ENCODE measurements around the gene SPESP1. TPM values are rescaled to one million over a fixed set of nuclear protein-coding genes. Genes with fewer than 3 reads are reported as not detected.

Gene SPESP1
- total and polyA plus RNA-seq, 2 donors (not counting 1 experiment from before 2014, with no cell fraction given): 0.13 to 1.1 TPM

DNA sequence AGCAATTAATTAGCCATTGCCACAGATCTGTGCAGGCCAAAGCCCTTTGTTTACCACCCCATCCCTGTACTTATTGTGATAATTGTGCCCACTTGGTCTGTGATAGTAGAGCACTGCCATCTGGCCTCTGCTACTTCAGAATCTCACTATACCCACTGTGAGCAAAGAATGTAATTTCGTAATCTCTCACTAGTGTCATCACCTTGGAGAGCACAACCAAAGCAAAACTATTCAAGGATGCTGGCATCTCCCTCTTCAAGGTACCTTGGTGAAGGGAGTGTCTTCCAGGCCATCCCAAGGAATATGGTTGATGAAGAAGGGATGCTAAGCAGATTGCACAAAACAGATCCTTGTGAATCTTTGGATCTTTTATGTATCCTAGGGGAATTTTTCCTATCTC lies 49.5 kb downstream of the SPESP1 start:
- Histone ChIP-seq H2AFZ (ENCODE audit: insufficient read depth, low read depth, low read length, poor library complexity, severe bottlenecking) (no peak overlapping the region), H4K20me1 (ENCODE audit: control insufficient read depth, insufficient read depth, low read length, poor library complexity, severe bottlenecking) (no peaks in the 10 kb centered on the region), H3K9ac (ENCODE audit: low read length) (no peak overlapping the region), H3K27ac (ENCODE audit: low read length in 2 of 2) (no peak overlapping the region), H3K36me3 (replicated peaks in 1 of 2; ENCODE audit: control extremely low read depth in 1 of 2, control insufficient read depth in 1 of 2, extremely low read depth in 1 of 2, insufficient read depth in 2 of 2, low read length in 1 of 2) (no peaks in the 10 kb centered on the region), H3K27me3 (replicated peaks in 1 of 4; ENCODE audit: control extremely low read depth in 1 of 4, control insufficient read depth in 3 of 4, insufficient read depth in 4 of 4, low read length in 3 of 4) (peaks cover 0 to 5% (median 0%) of the 10 kb centered on the region in 4 experiments), H3K4me3 (ENCODE audit: control extremely low read depth in 1 of 5, extremely low read depth in 1 of 5, insufficient read depth in 1 of 5, low read depth in 2 of 5, low read length in 4 of 5) (no peak overlapping the region), H3K4me1 (ENCODE audit: control insufficient read depth in 2 of 2, insufficient read depth in 2 of 2, low read length in 2 of 2) (no peaks in the 10 kb centered on the region), H3K9me3 (ENCODE audit: control extremely low read depth in 1 of 3, control insufficient read depth in 2 of 3, insufficient read depth in 1 of 3, low read length in 2 of 3) (peaks cover 0 to 10% (median 0%) of the 10 kb centered on the region in 3 donors), H3K79me2 (ENCODE audit: control insufficient read depth, insufficient read depth, low read length) (no peaks in the 10 kb centered on the region), H3K4me2 (replicated peaks; ENCODE audit: low read depth, low read length, poor library complexity, severe bottlenecking) (no peak overlapping the region)
- Mint-ChIP-seq H3K27me3 (peaks cover 4% of the 10 kb centered on the region), H3K27ac (no peak overlapping the region), H3K4me3 (no peak overlapping the region), H3K9me3 (ENCODE audit: insufficient read depth) (peaks cover 9% of the 10 kb centered on the region), H3K4me1 (no peaks in the 10 kb centered on the region)
- intact Hi-C loops (cut with micrococcal nuclease): no loop called here
- no peak for DNase-seq
- ChIA-PET CTCF (no interaction called here), POLR2A (no interaction called here)
- WGBS (ENCODE audit: insufficient coverage): 100% methylated on average over 1 of the region's 1 CpG
- TF ChIP-seq, protein P1, sequence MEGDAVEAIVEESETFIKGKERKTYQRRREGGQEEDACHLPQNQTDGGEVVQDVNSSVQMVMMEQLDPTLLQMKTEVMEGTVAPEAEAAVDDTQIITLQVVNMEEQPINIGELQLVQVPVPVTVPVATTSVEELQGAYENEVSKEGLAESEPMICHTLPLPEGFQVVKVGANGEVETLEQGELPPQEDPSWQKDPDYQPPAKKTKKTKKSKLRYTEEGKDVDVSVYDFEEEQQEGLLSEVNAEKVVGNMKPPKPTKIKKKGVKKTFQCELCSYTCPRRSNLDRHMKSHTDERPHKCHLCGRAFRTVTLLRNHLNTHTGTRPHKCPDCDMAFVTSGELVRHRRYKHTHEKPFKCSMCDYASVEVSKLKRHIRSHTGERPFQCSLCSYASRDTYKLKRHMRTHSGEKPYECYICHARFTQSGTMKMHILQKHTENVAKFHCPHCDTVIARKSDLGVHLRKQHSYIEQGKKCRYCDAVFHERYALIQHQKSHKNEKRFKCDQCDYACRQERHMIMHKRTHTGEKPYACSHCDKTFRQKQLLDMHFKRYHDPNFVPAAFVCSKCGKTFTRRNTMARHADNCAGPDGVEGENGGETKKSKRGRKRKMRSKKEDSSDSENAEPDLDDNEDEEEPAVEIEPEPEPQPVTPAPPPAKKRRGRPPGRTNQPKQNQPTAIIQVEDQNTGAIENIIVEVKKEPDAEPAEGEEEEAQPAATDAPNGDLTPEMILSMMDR (IDR thresholded peaks at IDR 0.05): no peak
- TF ChIP-seq EZH2 (IDR thresholded peaks at IDR 0.05; ENCODE audit: borderline replicate concordance, insufficient read depth, low read depth, low read length, poor library complexity, severe bottlenecking): no peak
- no peak for ATAC-seq (ENCODE audit: low read depth)

DNA sequence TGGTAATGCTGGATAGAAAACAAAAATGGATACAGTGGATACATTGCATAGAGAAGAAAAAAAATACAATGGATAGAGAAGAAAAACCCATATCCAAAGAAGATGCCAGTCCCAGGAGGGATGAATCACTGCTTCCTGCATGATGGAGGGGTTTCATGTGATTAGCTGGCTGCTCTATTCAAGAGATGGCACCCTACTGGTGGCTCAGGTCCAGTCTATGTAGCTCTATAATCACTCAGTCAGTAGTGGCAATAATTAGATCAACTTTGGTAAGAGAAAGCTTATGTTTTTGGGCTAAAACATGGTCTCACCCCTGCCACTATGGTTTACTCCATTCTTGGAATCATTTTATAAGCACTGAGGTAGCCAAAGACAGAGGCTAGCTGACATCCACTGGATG lies 50.5 kb downstream of the SPESP1 start:
- H3K27ac Mint-ChIP-seq: no peak overlapping the region
- Histone ChIP-seq H3K36me3 (replicated peaks in 1 of 2; ENCODE audit: control extremely low read depth in 1 of 2, control insufficient read depth in 1 of 2, extremely low read depth in 1 of 2, insufficient read depth in 2 of 2, low read length in 1 of 2) (no peaks in the 10 kb centered on the region), H3K27ac (ENCODE audit: low read length in 2 of 2) (no peak overlapping the region), H3K9ac (ENCODE audit: low read length) (no peak overlapping the region), H3K4me2 (replicated peaks; ENCODE audit: low read depth, low read length, poor library complexity, severe bottlenecking) (no peak overlapping the region), H3K9me3 (ENCODE audit: control extremely low read depth in 1 of 3, control insufficient read depth in 2 of 3, insufficient read depth in 1 of 3, low read length in 2 of 3) (peaks cover 0 to 4% (median 0%) of the 10 kb centered on the region in 3 donors), H3K4me3 (ENCODE audit: control extremely low read depth in 1 of 5, extremely low read depth in 1 of 5, insufficient read depth in 1 of 5, low read depth in 2 of 5, low read length in 4 of 5) (no peak overlapping the region), H3K4me1 (ENCODE audit: control insufficient read depth in 2 of 2, insufficient read depth in 2 of 2, low read length in 2 of 2) (no peaks in the 10 kb centered on the region), H4K20me1 (ENCODE audit: control insufficient read depth, insufficient read depth, low read length, poor library complexity, severe bottlenecking) (no peaks in the 10 kb centered on the region), H3K79me2 (ENCODE audit: control insufficient read depth, insufficient read depth, low read length) (no peaks in the 10 kb centered on the region), H2AFZ (ENCODE audit: insufficient read depth, low read depth, low read length, poor library complexity, severe bottlenecking) (no peak overlapping the region), H3K27me3 (replicated peaks in 1 of 4; ENCODE audit: control extremely low read depth in 1 of 4, control insufficient read depth in 3 of 4, insufficient read depth in 4 of 4, low read length in 3 of 4) (peaks cover 0 to 5% (median 0%) of the 10 kb centered on the region in 4 experiments)
- H3K4me3 Mint-ChIP-seq: no peak overlapping the region
- no peak for DNase-seq
- peaks cover 3% of the 10 kb centered on the region for H3K27me3 Mint-ChIP-seq
- intact Hi-C loops (cut with micrococcal nuclease): no loop called here
- CTCF ChIA-PET: no interaction called here
- ATAC-seq (ENCODE audit: low read depth): no peak
- POLR2A ChIA-PET: no interaction called here
- no peaks in the 10 kb centered on the region for H3K4me1 Mint-ChIP-seq
- TF ChIP-seq, protein P1 (IDR thresholded peaks at IDR 0.05): no peak
- no peak for TF ChIP-seq EZH2 (IDR thresholded peaks at IDR 0.05; ENCODE audit: borderline replicate concordance, insufficient read depth, low read depth, low read length, poor library complexity, severe bottlenecking)
- H3K9me3 Mint-ChIP-seq (ENCODE audit: insufficient read depth): peaks cover 9% of the 10 kb centered on the region

All from B cell (primary cell).